Measurements from ENCODE around the gene ZMYM4.

ZMYM4 gene

DNA sequence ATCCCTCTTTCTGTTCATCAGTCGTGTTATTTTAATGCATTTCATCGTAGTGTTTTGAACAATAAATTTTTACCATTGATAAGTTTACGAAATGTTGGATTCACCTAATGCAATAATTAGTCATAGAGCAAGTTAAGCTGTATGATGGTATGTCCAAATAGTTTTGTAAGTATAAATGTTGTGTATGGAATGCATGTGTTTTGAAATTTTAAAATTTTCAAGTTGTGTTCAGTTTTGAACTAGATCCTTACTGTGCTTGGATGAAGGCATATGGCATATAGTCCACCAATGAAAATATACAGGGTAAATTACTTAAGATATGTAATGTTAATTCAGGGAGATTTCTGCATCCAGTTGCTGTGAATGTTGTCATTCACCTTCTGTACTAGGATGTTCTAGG lies 2.3 kb downstream of the ZMYM4 start (continued):
- TF ChIP-seq ZNF565 (CRISPR knock-in tag; conservative IDR thresholded peaks at IDR 0.05; ENCODE audit: low read depth): no peak
- no peak for TF ChIP-seq ZFP3 (CRISPR knock-in tag; IDR thresholded peaks at IDR 0.05)

DNA sequence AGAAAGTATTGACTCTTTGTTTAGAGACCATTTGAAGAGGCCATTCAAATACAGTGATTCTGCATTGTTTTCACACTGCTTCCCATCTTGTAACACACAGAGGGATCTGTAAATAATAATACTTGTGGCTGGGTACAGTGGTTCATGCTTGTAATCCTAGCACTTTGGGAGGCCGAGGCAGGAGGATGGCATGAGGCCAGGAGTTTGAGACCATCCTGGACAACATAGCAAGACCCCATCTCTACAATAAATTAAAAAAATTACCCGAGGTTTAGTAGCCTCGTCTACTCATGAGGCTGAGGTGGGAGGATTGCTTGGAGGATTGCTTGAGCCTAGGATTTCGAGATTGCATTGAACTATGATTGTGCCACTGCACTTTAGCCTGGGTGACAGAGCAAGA lies 5.7 kb downstream of the ZMYM4 start:
- no peak for ATAC-seq

DNA sequence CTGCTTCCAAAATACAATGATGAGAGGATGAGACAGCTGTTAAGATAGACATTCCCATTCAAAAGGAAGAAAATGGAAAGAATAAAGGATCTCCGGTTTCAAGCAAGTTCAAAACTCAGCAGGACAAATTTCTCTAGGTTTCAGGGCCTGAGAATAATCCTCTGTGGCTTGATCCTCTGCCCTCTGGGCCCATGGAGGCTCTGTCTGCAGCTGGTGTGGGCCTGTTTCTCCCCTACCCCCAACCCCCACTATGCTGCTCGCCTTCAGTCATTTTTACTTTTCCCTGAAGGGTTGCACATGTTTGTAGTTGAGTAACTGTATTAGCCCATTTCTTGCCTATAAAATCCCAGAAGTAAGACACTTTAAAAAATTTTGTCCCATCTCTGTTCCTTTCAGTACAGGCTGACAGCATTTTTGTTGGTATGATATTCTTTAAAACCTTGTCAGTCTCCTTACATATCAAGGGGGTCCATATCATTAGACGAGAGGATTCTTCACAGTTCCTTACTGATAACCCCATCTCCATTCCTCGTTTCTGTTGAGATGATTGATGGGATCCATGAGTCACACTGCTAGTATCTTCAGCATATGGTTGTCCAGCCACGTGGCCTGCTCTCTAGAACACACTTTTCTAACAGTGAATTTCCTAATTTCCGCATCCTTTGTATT lies 10.5 kb downstream of the ZMYM4 start:
- no peak for TF ChIP-seq ZNF565 (CRISPR knock-in tag; conservative IDR thresholded peaks at IDR 0.05; ENCODE audit: low read depth)
- no peak for TF ChIP-seq TCF4 (CRISPR knock-in tag; IDR thresholded peaks at IDR 0.05; ENCODE audit: borderline replicate concordance)
- no peak for TF ChIP-seq CSRNP3 (CRISPR knock-in tag; IDR thresholded peaks at IDR 0.05)
- TF ChIP-seq RARB (CRISPR knock-in tag; IDR thresholded peaks at IDR 0.05): no peak
- TF ChIP-seq ESRRG (CRISPR knock-in tag; IDR thresholded peaks at IDR 0.05): no peak
- no peak for TF ChIP-seq CSDC2 (CRISPR knock-in tag; IDR thresholded peaks at IDR 0.05)
- no peak for TF ChIP-seq TOX (CRISPR knock-in tag; IDR thresholded peaks at IDR 0.05; ENCODE audit: borderline replicate concordance)
- no peak for TF ChIP-seq PPARA (CRISPR knock-in tag; IDR thresholded peaks at IDR 0.05; ENCODE audit: borderline replicate concordance)
- no peak for TF ChIP-seq ZFP30 (CRISPR knock-in tag; IDR thresholded peaks at IDR 0.05)
- no peak for TF ChIP-seq ZNF8 (CRISPR knock-in tag; IDR thresholded peaks at IDR 0.05)
- no peak for ATAC-seq

More for the DNA sequence above, 5.7 kb downstream of the ZMYM4 start:
- TF ChIP-seq SNAI2 (CRISPR knock-in tag; IDR thresholded peaks at IDR 0.05) (no peak), CSDC2 (CRISPR knock-in tag; IDR thresholded peaks at IDR 0.05) (no peak), BACH2 (CRISPR knock-in tag; IDR thresholded peaks at IDR 0.05; ENCODE audit: borderline replicate concordance) (no peak), TOX (CRISPR knock-in tag; IDR thresholded peaks at IDR 0.05; ENCODE audit: borderline replicate concordance) (no peak), TCF4 (CRISPR knock-in tag; IDR thresholded peaks at IDR 0.05; ENCODE audit: borderline replicate concordance) (no peak), CSRNP3 (CRISPR knock-in tag; IDR thresholded peaks at IDR 0.05) (no peak), ZNF565 (CRISPR knock-in tag; conservative IDR thresholded peaks at IDR 0.05; ENCODE audit: low read depth) (no peak), ISL1 (CRISPR knock-in tag; IDR thresholded peaks at IDR 0.05) (no peak), OSR1 (CRISPR knock-in tag; IDR thresholded peaks at IDR 0.05) (no peak), ZFP30 (CRISPR knock-in tag; IDR thresholded peaks at IDR 0.05) (no peak), GLIS3 (CRISPR knock-in tag; IDR thresholded peaks at IDR 0.05) (no peak), ARNTL (CRISPR knock-in tag; IDR thresholded peaks at IDR 0.05; ENCODE audit: borderline replicate concordance, low read depth) (no peak), TSHZ2 (CRISPR knock-in tag; IDR thresholded peaks at IDR 0.05) (no peak), ESRRG (CRISPR knock-in tag; IDR thresholded peaks at IDR 0.05) (no peak), ZNF70 (CRISPR knock-in tag; IDR thresholded peaks at IDR 0.05) (no peak), RARB (CRISPR knock-in tag; IDR thresholded peaks at IDR 0.05) (no peak), ZNF8 (CRISPR knock-in tag; IDR thresholded peaks at IDR 0.05) (no peak), ZFP3 (CRISPR knock-in tag; IDR thresholded peaks at IDR 0.05) (no peak)
- TF ChIP-seq, protein P1, sequence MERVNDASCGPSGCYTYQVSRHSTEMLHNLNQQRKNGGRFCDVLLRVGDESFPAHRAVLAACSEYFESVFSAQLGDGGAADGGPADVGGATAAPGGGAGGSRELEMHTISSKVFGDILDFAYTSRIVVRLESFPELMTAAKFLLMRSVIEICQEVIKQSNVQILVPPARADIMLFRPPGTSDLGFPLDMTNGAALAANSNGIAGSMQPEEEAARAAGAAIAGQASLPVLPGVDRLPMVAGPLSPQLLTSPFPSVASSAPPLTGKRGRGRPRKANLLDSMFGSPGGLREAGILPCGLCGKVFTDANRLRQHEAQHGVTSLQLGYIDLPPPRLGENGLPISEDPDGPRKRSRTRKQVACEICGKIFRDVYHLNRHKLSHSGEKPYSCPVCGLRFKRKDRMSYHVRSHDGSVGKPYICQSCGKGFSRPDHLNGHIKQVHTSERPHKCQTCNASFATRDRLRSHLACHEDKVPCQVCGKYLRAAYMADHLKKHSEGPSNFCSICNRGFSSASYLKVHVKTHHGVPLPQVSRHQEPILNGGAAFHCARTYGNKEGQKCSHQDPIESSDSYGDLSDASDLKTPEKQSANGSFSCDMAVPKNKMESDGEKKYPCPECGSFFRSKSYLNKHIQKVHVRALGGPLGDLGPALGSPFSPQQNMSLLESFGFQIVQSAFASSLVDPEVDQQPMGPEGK (CRISPR knock-in tag; IDR thresholded peaks at IDR 0.05; ENCODE audit: borderline replicate concordance): no peak
- TF ChIP-seq, protein P2, sequence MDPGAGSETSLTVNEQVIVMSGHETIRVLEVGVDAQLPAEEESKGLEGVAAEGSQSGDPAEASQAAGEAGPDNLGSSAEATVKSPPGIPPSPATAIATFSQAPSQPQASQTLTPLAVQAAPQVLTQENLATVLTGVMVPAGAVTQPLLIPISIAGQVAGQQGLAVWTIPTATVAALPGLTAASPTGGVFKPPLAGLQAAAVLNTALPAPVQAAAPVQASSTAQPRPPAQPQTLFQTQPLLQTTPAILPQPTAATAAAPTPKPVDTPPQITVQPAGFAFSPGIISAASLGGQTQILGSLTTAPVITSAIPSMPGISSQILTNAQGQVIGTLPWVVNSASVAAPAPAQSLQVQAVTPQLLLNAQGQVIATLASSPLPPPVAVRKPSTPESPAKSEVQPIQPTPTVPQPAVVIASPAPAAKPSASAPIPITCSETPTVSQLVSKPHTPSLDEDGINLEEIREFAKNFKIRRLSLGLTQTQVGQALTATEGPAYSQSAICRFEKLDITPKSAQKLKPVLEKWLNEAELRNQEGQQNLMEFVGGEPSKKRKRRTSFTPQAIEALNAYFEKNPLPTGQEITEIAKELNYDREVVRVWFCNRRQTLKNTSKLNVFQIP (CRISPR knock-in tag; IDR thresholded peaks at IDR 0.05; ENCODE audit: borderline replicate concordance, low read depth): no peak

Data from SK-N-SH treated with all-trans-retinoic acid at 6 μM for 48 hours (cell line).